HEK293T (cell line): ENCODE data around the gene TERF2IP.

ENCODE experiments used
- BHLHE40 ChIP-seq: fragments of 450-650 bp; IDR thresholded peaks from 2 replicates; pipeline ENCODE4 v1.6.1; 2016; ENCODE audit warnings: mild to moderate bottlenecking, moderate library complexity, borderline replicate concordance
- FOXM1 ChIP-seq: fragments of 450-650 bp; IDR thresholded peaks from 2 replicates; pipeline ENCODE4 v1.6.1; 2017; ENCODE audit warnings: mild to moderate bottlenecking, borderline replicate concordance
- HDGF ChIP-seq: fragments of 450-650 bp; IDR thresholded peaks from 2 replicates; pipeline ENCODE4 v1.6.1; 2017; ENCODE audit warnings: antibody characterized with exemption, borderline replicate concordance
- SP1 ChIP-seq: fragments of 450-650 bp; IDR thresholded peaks from 2 replicates; pipeline ENCODE4 v1.6.1; 2017
- TARDBP ChIP-seq: fragments of 450-650 bp; IDR thresholded peaks from 2 replicates; pipeline ENCODE4 v1.6.1; 2016
- ZNF384 ChIP-seq: fragments of 450-650 bp; IDR thresholded peaks from 2 replicates; pipeline ENCODE4 v1.6.1; 2016

GRCh38 chr16:75640598-75640997, 7.0 kb upstream of the TERF2IP start:
- TF ChIP-seq ZNF384 (no peak), TARDBP (no peak), HDGF (no peak), BHLHE40 (no peak), SP1 (no peak), FOXM1 (no peak)
